ENCODE results near the gene LETMD1. TPM values are rescaled to one million over a fixed set of nuclear protein-coding genes. Genes with fewer than 3 reads are reported as not detected.

LETMD1 gene
- total and polyA plus RNA-seq, 2 of the 8 experiments (the other 6 are each of a cell fraction or from before 2014, with no cell fraction given), result 39.4 to 65.3 TPM

DNA sequence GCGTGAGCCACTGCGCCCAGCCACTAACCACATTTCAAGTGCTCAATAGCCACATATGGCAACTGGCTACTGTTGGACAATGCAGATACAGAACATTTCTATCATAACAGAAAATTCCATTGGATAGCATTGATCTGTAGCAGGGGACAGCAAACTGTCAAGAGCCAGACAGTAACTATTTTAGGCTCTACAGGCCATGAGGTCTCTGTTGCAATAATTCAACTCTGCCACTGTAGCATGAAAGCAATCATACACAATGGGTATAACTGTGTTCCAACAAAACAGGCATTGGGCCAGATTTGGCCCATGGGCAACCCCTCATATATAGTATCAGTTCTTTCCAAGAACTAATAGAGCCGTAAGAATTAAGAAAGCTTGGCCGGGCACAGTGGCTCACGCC is 27.3 kb downstream of the LETMD1 start:
- H3K9ac ChIP-seq (replicated peaks in 1 of 4; ENCODE audit: extremely low read depth in 1 of 4, low read depth in 3 of 4, low read length in 3 of 4), result no peak overlapping the region
- H3K27ac ChIP-seq (ENCODE audit: low read depth, low read length), result no peak overlapping the region
- H3K14ac ChIP-seq (ENCODE audit: insufficient read length), result no peak overlapping the region
- peaks cover 2 to 4% of the 10 kb centered on the region in 2 experiments for H4K20me1 ChIP-seq (replicated peaks in 1 of 2; ENCODE audit: control insufficient read depth in 1 of 2, insufficient read depth in 2 of 2, low read length in 2 of 2)
- no peaks in the 10 kb centered on the region for H3K23me2 ChIP-seq (ENCODE audit: low read depth, low read length)
- H4K91ac ChIP-seq (replicated peaks; ENCODE audit: insufficient read length, low read length), result no peak overlapping the region
- POLR2A ChIA-PET (ENCODE audit: partially characterized antibody), result interaction anchor here (1.8 to 2.7 kb wide), 3 partner anchors 8 to 16 kb away, joined by 3 to 23 read pairs (median 9); partner anchors contain the start of gene CSRNP2
- no peak overlapping the region for H2BK120ac ChIP-seq (replicated peaks; ENCODE audit: low read depth, low read length)
- peaks cover 7% of the 10 kb centered on the region for H3K79me1 ChIP-seq (ENCODE audit: low read depth, low read length)
- H3K23ac ChIP-seq (ENCODE audit: insufficient read length), result no peak overlapping the region
- no peaks in the 10 kb centered on the region for H3K9me3 ChIP-seq (ENCODE audit: insufficient read depth in 2 of 2, low read depth in 1 of 2, low read length in 1 of 2)
- no peaks in the 10 kb centered on the region for H3K4me1 ChIP-seq (replicated peaks in 1 of 4; ENCODE audit: control insufficient read depth in 3 of 4, insufficient read depth in 4 of 4, low read length in 3 of 4)
- H3K36me3 ChIP-seq (ENCODE audit: control insufficient read depth in 2 of 4, insufficient read depth in 4 of 4, low read length in 3 of 4), result peaks cover 6 to 31% (median 12%) of the 10 kb centered on the region in 4 experiments; a peak in 7 of 8 replicates
- no peak overlapping the region for H3K56ac ChIP-seq (replicated peaks; ENCODE audit: insufficient read length, low read depth, low read length)
- FAIRE-seq (no peak), DNase-seq (ENCODE audit: low read depth in 1 of 2, low spot score in 2 of 2) (no peak)
- no peak overlapping the region for H4K5ac ChIP-seq (ENCODE audit: insufficient read length, low read depth, low read length)
- no peak overlapping the region for H2BK15ac ChIP-seq (ENCODE audit: low read length)
- no peak overlapping the region for H2BK12ac ChIP-seq (ENCODE audit: low read depth, low read length)
- TF ChIP-seq TCF12 (IDR thresholded peaks at IDR 0.05; ENCODE audit: low read depth, low read length), result no peak
- H2BK5ac ChIP-seq (ENCODE audit: low read depth, low read length), result no peak overlapping the region
- H3K4me2 ChIP-seq (ENCODE audit: insufficient read depth in 1 of 2, low read depth in 2 of 2, low read length in 2 of 2), result no peak overlapping the region
- H3K79me2 ChIP-seq (ENCODE audit: control insufficient read depth in 1 of 2, insufficient read depth in 2 of 2, low read length in 2 of 2), result peaks cover 0 to 29% of the 10 kb centered on the region in 2 experiments; a peak in 3 of 4 replicates
- CTCF ChIA-PET (ENCODE audit: partially characterized antibody), result interaction anchor here (1.9 to 2.9 kb wide), 2 partner anchors 265 to 266 kb away, joined by 5 to 9 read pairs; no protein-coding TSS in a partner anchor
- no peak overlapping the region for H4K8ac ChIP-seq (ENCODE audit: extremely low read depth, insufficient read depth, low read length)
- no peak overlapping the region for H2BK20ac ChIP-seq (ENCODE audit: low read length)
- H2AFZ ChIP-seq (ENCODE audit: low read length), result no peak overlapping the region
- H2AK5ac ChIP-seq (ENCODE audit: low read depth, low read length), result no peak overlapping the region
- H3K4ac ChIP-seq (replicated peaks; ENCODE audit: insufficient read length, low read depth, low read length), result no peak overlapping the region
- no peaks in the 10 kb centered on the region for H3K27me3 ChIP-seq (replicated peaks in 1 of 4; ENCODE audit: control insufficient read depth in 3 of 4, extremely low read depth in 1 of 4, insufficient read depth in 3 of 4, low read length in 3 of 4)
- no peak overlapping the region for H3K18ac ChIP-seq (ENCODE audit: extremely low read depth, low read length)
- 86% methylated on average over 5 of the region's 5 CpGs; no CpG with 5 or more reads in 1 of the 2 experiments for WGBS, 2 experiments (ENCODE audit: extremely low coverage in 1 of 2, insufficient coverage in 1 of 2, insufficient read length in 1 of 2, insufficient replicate concordance in 2 of 2, low coverage in 1 of 2, low lambda C conversion rate in 2 of 2, missing lambda C conversion rate in 1 of 2)
- no peak overlapping the region for H3K4me3 ChIP-seq (ENCODE audit: extremely low read depth in 1 of 4, insufficient read depth in 2 of 4, low read depth in 3 of 4, low read length in 4 of 4)
